Vagina (tissue), 2 donors: ENCODE results near the gene FBN3.

Experiments used
- CTCF ChIP-seq, 3 experiments: fragments of 450-650 bp in 2 of 3; fragments of 200-600 bp in 1 of 3; sonication (generic) in 1 of 3; IDR thresholded peaks; one replicate each; pipeline ENCODE4 v1.5.1; 2017 to 2019; ENCODE audit warnings: antibody characterized with exemption in 3 of 3, mild to moderate bottlenecking in 2 of 3, moderate library complexity in 2 of 3
- POLR2A ChIP-seq, 2 donors: fragments of 450-650 bp; IDR thresholded peaks; one replicate each; pipeline ENCODE4 v1.6.1; 2017; ENCODE audit warnings: antibody characterized with exemption in 2 of 2, mild to moderate bottlenecking in 2 of 2, moderate library complexity in 2 of 2
- POLR2AphosphoS5 ChIP-seq, 2 donors: sonication (generic); formaldehyde crosslinking; IDR thresholded peaks; one replicate each; pipeline ENCODE4 v1.9.0; 2017; ENCODE audit warnings: antibody characterized with exemption in 2 of 2, mild to moderate bottlenecking in 2 of 2, low read depth in 1 of 2; ENCODE audit not compliant: insufficient read depth in 1 of 2

- TF ChIP-seq CTCF (IDR thresholded peaks at IDR 0.05) (no peak), POLR2AphosphoS5 (IDR thresholded peaks at IDR 0.05; ENCODE audit: insufficient read depth in 1 of 2, low read depth in 1 of 2) (no peak), POLR2A (IDR thresholded peaks at IDR 0.05) (no peak)
These were observed 7.5 kb downstream of the FBN3 start for GRCh38 chr19:8141726-8142512.
